Skin of body (tissue), 2 donors: Measurements from ENCODE around the gene SDK2. TPM values are rescaled to one million over a fixed set of nuclear protein-coding genes. Genes with fewer than 3 reads are reported as not detected.
A peak's percentile ranks its signal among the peaks of the same experiment; 100 is the strongest.

Experiments used
- DNase-seq: peaks from one replicate; lab custom pipeline; 2025; lab: John Stamatoyannopoulos, UW
- total RNA-seq: library from RNA; depleted of rRNA; stranded (reverse); fragments of >200 nt; gene quantifications from one replicate; pipeline ENCODE4 v1.2.3, GENCODE V29; 2014

The SDK2 gene
- total RNA-seq, 1 donor from 2014 or later: 1.6 TPM

- DNase-seq: no peak
Observed at GRCh38 chr17:73611630-73612029, 32.6 kb downstream of the SDK2 start.

GRCh38 chr17:73610331-73610911, 33.8 kb downstream of the SDK2 start:
- DNase-seq: no peak

- DNase-seq: no peak
Observed at GRCh38 chr17:73609758-73610157, 34.5 kb downstream of the SDK2 start.

GRCh38 chr17:73609060-73609459, 35.2 kb downstream of the SDK2 start:
- DNase-seq: no peak

GRCh38 chr17:73605444-73605843, 38.8 kb downstream of the SDK2 start:
- DNase-seq: no peak

GRCh38 chr17:73604476-73604875, 39.8 kb downstream of the SDK2 start:
- no peak for DNase-seq

GRCh38 chr17:73603971-73604370, 40.3 kb downstream of the SDK2 start:
- DNase-seq: no peak

GRCh38 chr17:73600103-73600871, 44.0 kb downstream of the SDK2 start:
- peak; percentile 25 for DNase-seq

- no peak for DNase-seq
Observed at GRCh38 chr17:73599599-73599998, 44.6 kb downstream of the SDK2 start.

- DNase-seq: no peak
Observed at GRCh38 chr17:73598212-73598611, 46.0 kb downstream of the SDK2 start.

- DNase-seq: no peak
Observed at GRCh38 chr17:73595931-73596330, 48.3 kb downstream of the SDK2 start.

GRCh38 chr17:73595479-73595878, 48.8 kb downstream of the SDK2 start:
- DNase-seq: no peak

- no peak for DNase-seq
Observed at GRCh38 chr17:73595068-73595467, 49.2 kb downstream of the SDK2 start.

GRCh38 chr17:73594598-73594997, 49.6 kb downstream of the SDK2 start:
- DNase-seq: no peak

GRCh38 chr17:73594025-73594424, 50.2 kb downstream of the SDK2 start:
- DNase-seq: no peak

GRCh38 chr17:73593249-73593965, 50.8 kb downstream of the SDK2 start:
- no peak for DNase-seq

GRCh38 chr17:73592501-73592961, 51.7 kb downstream of the SDK2 start:
- DNase-seq: no peak

GRCh38 chr17:73592079-73592415, 52.2 kb downstream of the SDK2 start:
- DNase-seq: no peak

GRCh38 chr17:73591296-73592078, 52.8 kb downstream of the SDK2 start:
- no peak for DNase-seq

- DNase-seq: no peak
Observed at GRCh38 chr17:73589363-73589980, 54.8 kb downstream of the SDK2 start.

- DNase-seq: no peak
Observed at GRCh38 chr17:73588891-73589290, 55.4 kb downstream of the SDK2 start.
